Endothelial cell (in vitro differentiated cells): Measurements from ENCODE around the gene ST7. TPM values are rescaled to one million over a fixed set of nuclear protein-coding genes. Genes with fewer than 3 reads are reported as not detected.

Experiments
- DNase-seq: peaks from one replicate; pipeline ENCODE4 v3.0.0; 2021; ENCODE audit warnings: low spot score
- H3K27ac Mint-ChIP-seq: one replicate; pipeline ENCODE4 v1.8.0; 2021; ENCODE audit warnings: mixed read lengths, inconsistent platforms; ENCODE audit not compliant: unreplicated experiment
- H3K27me3 Mint-ChIP-seq: one replicate; pipeline ENCODE4 v1.8.0; 2021; ENCODE audit warnings: mild to moderate bottlenecking, moderate library complexity, mixed read lengths, inconsistent platforms; ENCODE audit not compliant: unreplicated experiment
- H3K36me3 Mint-ChIP-seq: one replicate; pipeline ENCODE4 v1.8.0; 2021; ENCODE audit warnings: mild to moderate bottlenecking, low read depth, mixed read lengths, inconsistent platforms; ENCODE audit not compliant: unreplicated experiment
- H3K4me1 Mint-ChIP-seq: one replicate; pipeline ENCODE4 v1.8.0; 2021; ENCODE audit warnings: mild to moderate bottlenecking, mixed read lengths, inconsistent platforms; ENCODE audit not compliant: unreplicated experiment
- H3K4me3 Mint-ChIP-seq: one replicate; pipeline ENCODE4 v1.8.0; 2021; ENCODE audit warnings: mild to moderate bottlenecking, mixed read lengths, inconsistent platforms; ENCODE audit not compliant: unreplicated experiment
- H3K9me3 Mint-ChIP-seq: one replicate; pipeline ENCODE4 v1.8.0; 2021; ENCODE audit warnings: mixed read lengths, inconsistent platforms; ENCODE audit not compliant: unreplicated experiment
- CTCF ChIP-seq: fragments of 200-600 bp; sonication (generic); IDR thresholded peaks from one replicate; pipeline ENCODE4 v1.5.0; 2021; ENCODE audit warnings: antibody characterized with exemption; ENCODE audit not compliant: unreplicated experiment
- total RNA-seq: library from RNA; stranded (reverse); fragmentation: NEBNext Ultra II Directional; extraction: Animal tissue kit (Norgen Biotek cat#: 25700); gene quantifications from one replicate; pipeline ENCODE4 v1.2.1, GENCODE V29; 2021; ENCODE audit not compliant: unreplicated experiment

Gene ST7
- total RNA-seq, 1 donor from 2014 or later = 44.1 TPM

DNA sequence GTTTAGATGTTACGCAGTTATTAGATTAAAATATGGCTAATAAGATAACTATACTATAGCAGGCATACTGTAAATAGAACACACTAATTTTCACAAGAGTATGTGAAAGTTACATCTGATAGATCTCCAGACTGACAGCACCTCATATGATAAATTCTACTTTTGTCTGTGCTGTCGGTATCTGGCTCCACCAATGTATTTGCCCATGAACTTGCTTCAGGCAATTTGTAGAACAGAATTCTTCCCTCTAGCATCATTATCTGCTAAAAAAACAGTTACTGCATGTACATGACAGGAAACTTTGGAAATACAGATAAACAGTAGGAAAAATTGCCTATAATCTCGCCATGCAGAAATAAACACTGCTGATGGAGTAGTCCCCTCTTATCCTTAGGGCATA lies 231.8 kb downstream of the ST7 start:
- Mint-ChIP-seq H3K4me3 (no peak overlapping the region), H3K27ac (no peak overlapping the region), H3K9me3 (no peaks in the 10 kb centered on the region), H3K36me3 (peaks cover 18% of the 10 kb centered on the region), H3K4me1 (peaks cover 6% of the 10 kb centered on the region), H3K27me3 (peaks cover 1% of the 10 kb centered on the region)
- DNase-seq = no peak
- no peak for TF ChIP-seq CTCF

GRCh38 chr7:117186218-117187010 lies 233.1 kb downstream of the ST7 start:
- DNase-seq = no peak
- Mint-ChIP-seq H3K27me3 (peaks cover 1% of the 10 kb centered on the region), H3K9me3 (no peaks in the 10 kb centered on the region), H3K36me3 (peaks cover 18% of the 10 kb centered on the region), H3K4me3 (no peak overlapping the region), H3K27ac (no peak overlapping the region), H3K4me1 (peaks cover 6% of the 10 kb centered on the region)
- TF ChIP-seq CTCF = no peak

GRCh38 chr7:117188376-117188775 lies 235.1 kb downstream of the ST7 start:
- no peak overlapping the region for H3K27ac Mint-ChIP-seq

DNA sequence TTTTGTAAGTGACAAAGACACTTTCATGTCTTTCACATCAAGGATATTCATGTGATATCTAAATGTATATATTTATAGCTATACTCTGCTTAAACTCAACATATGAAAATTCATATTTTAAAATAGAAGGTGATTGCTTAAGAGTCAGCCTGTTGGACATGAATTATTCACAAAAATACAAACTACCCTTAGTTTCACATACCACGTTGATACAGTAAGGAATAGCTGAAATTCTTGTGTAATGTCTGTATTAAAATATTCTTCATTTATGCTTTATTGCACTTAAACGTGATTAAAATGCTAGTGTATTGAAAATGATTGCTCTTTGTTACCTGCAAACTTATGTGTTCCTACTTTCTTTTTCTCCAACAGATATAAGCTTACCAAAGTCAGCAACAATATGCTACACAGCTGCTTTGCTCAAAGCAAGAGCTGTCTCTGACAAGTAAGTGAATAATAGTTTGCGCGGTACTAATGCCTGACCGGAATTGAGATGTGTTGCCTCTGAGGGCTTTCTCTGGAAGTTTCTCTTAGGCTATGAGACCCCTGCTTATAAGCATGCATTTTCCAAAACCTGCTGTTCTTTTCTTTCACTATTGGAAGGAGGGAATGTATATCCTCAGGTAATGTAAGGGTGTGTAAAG lies 235.8 kb downstream of the ST7 start:
- no peak for DNase-seq
- Mint-ChIP-seq H3K4me1 (peaks cover 6% of the 10 kb centered on the region), H3K27ac (no peak overlapping the region), H3K27me3 (no peaks in the 10 kb centered on the region), H3K9me3 (no peaks in the 10 kb centered on the region), H3K36me3 (peaks cover 15% of the 10 kb centered on the region), H3K4me3 (no peak overlapping the region)
- TF ChIP-seq CTCF = no peak

More at GRCh38 chr7:117188376-117188775, 235.1 kb downstream of the ST7 start:
- Mint-ChIP-seq H3K9me3 (no peaks in the 10 kb centered on the region), H3K4me1 (peaks cover under 1% of the 10 kb centered on the region), H3K36me3 (peaks cover 20% of the 10 kb centered on the region), H3K27me3 (peaks cover 1% of the 10 kb centered on the region), H3K4me3 (no peak overlapping the region)
- DNase-seq = no peak
- no peak for TF ChIP-seq CTCF

DNA sequence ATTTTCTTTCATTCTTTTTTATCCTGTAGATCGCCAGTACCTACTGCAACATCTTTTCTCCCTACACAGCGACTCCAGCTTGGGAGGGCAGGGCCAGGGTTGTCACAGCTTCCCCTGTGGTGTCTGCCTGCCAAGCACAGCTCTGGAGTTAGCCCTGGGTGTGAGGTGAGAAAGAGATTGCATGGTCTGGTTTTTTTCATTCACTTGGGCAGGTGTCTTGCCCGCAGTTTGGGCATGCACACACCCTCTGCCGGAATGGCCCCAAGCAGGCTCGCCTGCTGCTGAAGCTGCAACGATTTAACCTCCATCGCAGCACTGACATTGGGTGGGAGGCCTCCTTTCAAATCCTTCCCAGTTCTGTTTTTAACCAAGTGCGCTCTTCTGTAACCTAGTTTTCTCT lies 236.8 kb downstream of the ST7 start:
- Mint-ChIP-seq H3K27ac (no peak overlapping the region), H3K27me3 (peaks cover 2% of the 10 kb centered on the region), H3K9me3 (no peaks in the 10 kb centered on the region), H3K4me1 (peaks cover 14% of the 10 kb centered on the region), H3K4me3 (no peak overlapping the region), H3K36me3 (peaks cover 18% of the 10 kb centered on the region)
- TF ChIP-seq CTCF = no peak
- no peak for DNase-seq
